ENCODE results near the gene PIK3CB.
A peak's percentile ranks its signal among the peaks of the same experiment; 100 is the strongest.
"Not testable (repeated sequence)": the region's sequence is repeated elsewhere in the genome, so short reads cannot be mapped to it uniquely, and the experiment has no call there.

PIK3CB gene

GRCh38 chr3:138747225-138747624 lies 87.5 kb downstream of the PIK3CB start:
- no peak for DNase-seq (ENCODE audit: low read depth)

DNA sequence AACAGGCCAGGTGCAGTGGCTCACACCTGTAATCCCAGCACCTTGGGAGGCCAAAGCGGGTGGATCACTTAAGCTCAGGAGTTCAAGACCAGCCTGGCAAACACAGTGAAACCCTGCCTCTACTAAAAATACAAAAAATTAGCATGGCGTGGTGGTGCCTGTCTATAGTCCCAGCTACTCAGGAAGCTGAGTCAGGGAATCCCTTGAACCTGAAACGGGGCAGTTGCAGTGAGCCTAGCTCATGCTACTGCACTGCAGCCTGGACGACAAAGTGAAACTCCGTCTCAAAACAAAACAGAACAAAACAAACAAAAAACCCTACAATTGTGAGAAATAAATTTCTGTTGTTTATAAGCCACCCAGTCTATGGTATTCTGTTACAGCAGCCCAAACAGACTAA lies 94.7 kb downstream of the PIK3CB start:
- DNase-seq (ENCODE audit: low read depth): no peak

- no peak for DNase-seq (ENCODE audit: low read depth)
These were observed 102.3 kb downstream of the PIK3CB start for GRCh38 chr3:138732456-138732855.

- no peak for DNase-seq (ENCODE audit: low read depth)
These were observed 107.6 kb downstream of the PIK3CB start for GRCh38 chr3:138726946-138727730.

- DNase-seq (ENCODE audit: low read depth): not testable (repeated sequence)
These were observed 108.7 kb downstream of the PIK3CB start for GRCh38 chr3:138726042-138726441.

DNA sequence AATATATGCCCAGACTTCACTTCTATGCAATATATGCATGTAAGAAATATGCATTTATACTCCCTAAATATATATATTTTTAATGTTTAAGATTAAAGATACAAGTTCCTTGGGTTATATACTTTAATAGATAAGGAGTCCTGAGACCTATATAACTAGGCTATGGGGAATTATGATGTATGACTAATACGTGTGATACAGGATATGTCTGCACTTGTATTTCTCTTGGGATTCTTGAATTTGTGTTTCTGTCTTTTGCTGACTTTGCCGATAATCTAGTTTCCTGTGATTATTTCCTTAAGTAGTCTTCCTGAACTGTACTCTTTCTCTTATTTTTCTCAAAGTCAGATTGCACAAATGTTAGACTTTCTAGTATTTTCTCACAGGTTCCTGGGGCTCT lies 109.6 kb downstream of the PIK3CB start:
- no peak for DNase-seq (ENCODE audit: low read depth)

- DNase-seq (ENCODE audit: low read depth): no peak
These were observed 110.3 kb downstream of the PIK3CB start for GRCh38 chr3:138724443-138724842.

GRCh38 chr3:138718849-138719248 lies 115.9 kb downstream of the PIK3CB start:
- DNase-seq (ENCODE audit: low read depth): no peak

GRCh38 chr3:138717348-138717747 lies 117.4 kb downstream of the PIK3CB start:
- DNase-seq (ENCODE audit: low read depth): no peak

DNA sequence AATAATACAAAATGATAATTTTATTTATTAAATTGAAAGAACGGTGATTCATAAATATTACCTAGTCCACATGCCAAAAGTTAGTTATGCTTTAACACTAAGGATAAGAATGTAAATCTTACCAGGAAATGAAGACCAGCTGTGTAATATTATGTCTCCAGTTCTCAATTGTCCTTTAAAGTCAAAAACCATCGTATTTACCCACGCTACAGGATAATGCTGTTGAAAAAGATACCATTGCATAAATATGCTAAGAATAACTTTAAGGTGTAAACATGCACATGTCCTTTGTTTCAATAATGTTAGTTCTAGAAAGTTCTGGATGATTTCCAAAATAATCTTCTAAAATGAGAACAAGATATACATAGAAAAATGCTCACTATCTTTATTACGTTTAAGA lies 122.6 kb downstream of the PIK3CB start:
- DNase-seq (ENCODE audit: low read depth): no peak

- no peak for DNase-seq (ENCODE audit: low read depth)
These were observed 129.1 kb downstream of the PIK3CB start for GRCh38 chr3:138705675-138706074.

GRCh38 chr3:138696666-138697370 lies 137.9 kb downstream of the PIK3CB start:
- DNase-seq (ENCODE audit: low read depth): no peak

- DNase-seq (ENCODE audit: low read depth): peak; percentile 72
These were observed 140.3 kb downstream of the PIK3CB start for GRCh38 chr3:138694287-138695007.

- DNase-seq (ENCODE audit: low read depth): no peak
These were observed 142.6 kb downstream of the PIK3CB start for GRCh38 chr3:138692152-138692551.

DNA sequence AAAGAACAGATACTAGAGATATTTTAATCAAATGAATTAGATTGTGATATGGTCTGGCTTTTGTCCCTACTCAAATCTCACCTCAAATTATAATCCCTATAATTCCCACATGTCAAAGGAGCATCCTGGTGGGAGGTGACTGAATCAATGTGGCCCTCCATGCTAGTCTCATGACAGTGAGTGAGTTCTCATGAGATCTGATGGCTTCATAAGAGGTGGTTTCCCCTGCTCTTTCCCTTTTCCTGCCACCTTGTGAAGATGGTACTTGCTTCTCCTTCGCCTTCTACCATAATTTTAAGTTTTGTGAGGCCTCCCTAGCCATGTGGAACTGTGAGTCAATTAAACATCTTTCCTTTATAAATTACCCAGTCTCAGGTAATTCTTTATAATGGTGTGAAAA lies 143.4 kb downstream of the PIK3CB start:
- DNase-seq (ENCODE audit: low read depth): no peak

DNA sequence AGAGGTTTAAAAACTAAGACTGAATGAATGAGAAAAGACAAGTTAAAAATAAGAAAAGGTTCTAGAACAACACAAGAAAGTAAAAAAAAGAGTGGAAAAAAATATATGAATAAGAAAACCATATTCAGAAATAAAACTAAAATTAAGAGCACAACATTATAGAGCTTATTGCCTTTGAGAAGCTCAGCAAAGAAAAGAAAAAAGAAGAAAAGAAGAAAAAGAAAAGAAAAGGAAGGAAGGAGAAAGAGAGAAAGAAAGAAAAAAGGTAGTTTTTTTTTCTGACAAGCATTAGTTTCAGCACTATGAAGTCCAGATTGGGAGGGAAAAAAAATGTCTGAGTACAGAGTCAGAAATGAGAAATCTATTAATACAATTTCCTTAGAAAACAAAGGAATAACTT lies 144.7 kb downstream of the PIK3CB start:
- DNase-seq (ENCODE audit: low read depth): no peak

DNA sequence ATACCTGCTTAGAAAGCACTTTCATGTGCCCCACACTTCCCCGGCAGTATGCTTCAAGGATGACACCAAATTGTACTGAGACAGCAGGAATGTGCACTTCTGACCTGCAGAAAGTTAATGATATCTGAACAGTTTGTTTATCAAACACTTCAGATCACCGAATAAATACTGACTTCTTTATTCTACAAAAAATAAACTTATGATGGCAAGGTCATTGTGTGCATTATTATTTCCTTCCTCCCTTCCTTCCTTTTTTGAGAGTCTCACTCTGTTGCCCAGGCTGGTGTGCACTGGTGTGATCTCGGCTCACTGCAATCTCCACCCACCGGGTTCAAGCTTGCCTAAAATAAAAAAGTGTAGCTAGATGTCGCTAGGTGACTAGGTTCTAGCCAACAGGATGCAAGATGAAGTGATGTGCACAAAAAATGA lies 145.8 kb downstream of the PIK3CB start:
- no peak for DNase-seq (ENCODE audit: low read depth)

DNA sequence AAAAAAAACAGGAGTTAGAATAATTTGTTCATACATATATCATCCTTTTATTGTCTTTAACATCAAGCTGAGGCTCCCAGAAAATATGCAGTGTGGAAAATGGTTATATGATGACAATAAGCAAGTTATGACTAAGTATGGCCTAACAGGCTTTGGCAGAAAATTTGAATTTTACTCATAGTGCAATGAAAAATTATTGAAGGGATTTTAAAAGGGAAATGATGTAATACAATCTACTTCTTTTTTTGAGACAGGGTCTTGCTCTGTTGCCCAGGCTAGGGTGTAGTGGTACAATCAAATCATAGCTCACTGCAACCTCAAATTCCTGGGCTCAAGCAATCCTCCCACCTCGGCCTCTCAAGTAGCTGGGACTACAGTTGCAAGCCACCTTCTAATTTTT lies 147.5 kb downstream of the PIK3CB start:
- DNase-seq (ENCODE audit: low read depth): no peak

DNA sequence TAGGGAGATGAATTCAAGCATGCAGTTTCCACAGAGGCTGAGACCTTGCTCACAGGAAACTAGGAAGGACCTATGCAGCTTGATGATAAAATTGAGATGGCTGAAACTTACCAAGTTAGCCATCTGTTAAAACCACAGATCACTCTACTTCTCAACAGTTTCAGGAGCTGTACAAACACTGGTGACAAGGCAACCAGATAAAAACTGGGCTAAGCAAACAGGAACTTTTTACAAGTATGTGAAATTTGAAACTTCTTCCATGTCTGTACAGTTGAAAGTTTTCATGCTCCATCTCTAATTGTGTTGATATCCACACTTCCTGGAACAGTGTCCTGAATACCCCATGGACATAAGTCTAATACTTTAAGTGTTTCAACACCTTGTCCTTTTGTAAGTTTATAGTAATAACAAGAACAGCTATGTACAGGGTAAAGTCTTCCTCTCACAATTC lies 147.9 kb downstream of the PIK3CB start:
- DNase-seq (ENCODE audit: low read depth): peak; percentile 81

GRCh38 chr3:138684396-138684795 lies 150.3 kb downstream of the PIK3CB start:
- no peak for DNase-seq (ENCODE audit: low read depth)

DNA sequence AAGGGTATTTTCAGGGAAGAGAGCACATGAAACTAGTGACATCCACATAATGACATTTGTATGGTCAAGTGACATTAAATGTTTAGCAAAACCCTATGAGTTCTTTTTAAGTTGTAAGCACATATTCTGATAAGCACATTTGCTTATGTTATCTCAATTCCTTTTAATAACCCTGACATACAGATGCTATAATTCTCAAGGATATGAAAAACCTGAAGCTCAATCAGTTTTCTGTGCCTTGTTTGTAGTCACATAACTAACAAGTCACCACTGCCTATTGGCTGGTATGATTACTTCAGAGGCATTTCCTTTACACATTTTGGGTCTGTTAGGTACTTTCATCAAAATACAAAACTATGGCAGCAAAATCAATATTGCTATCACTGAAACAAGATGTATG lies 152.1 kb downstream of the PIK3CB start:
- no peak for DNase-seq (ENCODE audit: low read depth)

DNA sequence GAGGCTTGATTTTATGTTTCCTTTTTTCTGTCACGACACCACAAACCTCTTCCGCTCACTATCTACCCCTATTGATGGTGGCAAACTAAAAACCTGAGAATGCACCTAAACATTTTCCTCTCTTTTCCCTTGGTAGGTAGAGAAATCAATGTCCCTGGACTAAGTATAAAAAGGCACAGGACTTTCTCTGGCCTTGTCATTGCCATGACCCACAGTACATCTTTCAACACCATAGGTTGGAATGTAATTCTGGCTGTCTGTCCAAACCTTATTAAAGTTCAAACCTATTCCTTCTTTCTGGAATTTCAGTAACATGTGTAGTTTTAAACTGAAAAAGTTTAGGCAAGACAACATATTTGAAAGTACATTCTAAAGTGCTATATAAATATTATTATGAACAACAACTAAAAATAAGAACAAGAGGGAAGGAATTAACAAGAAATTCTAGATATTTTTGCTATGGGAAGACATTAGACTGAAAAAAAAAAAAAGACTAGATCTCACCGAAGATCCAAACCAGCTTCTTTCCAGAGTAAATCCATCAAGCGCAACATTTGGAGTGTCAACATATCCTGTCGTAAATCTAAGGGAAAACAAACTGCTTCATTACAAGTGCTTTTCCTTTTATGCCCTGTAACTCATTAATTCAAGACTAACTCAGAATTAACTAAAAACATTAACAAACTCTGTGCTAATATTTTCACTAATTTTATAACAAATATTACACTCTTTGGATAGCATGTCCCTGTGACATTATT lies 153.1 kb downstream of the PIK3CB start:
- DNase-seq (ENCODE audit: low read depth): no peak

All from fibroblast of gingiva (primary cell).